OCI-LY1 (cell line): ENCODE results near the gene SCYL2.

Source experiments
- EZH2 ChIP-seq: fragments of 200-600 bp; sonication (generic), shearing (Covaris generic); IDR thresholded peaks from 2 replicates; pipeline ENCODE4 v1.8.0; 2017; ENCODE audit warnings: borderline replicate concordance, mixed run types, mild to moderate bottlenecking, antibody characterized with exemption, low read length, moderate library complexity, mixed read lengths
- TF ChIP-seq, protein P1 (sequence below): fragments of 200-600 bp; sonication (generic), shearing (Covaris generic); IDR thresholded peaks from 2 replicates; pipeline ENCODE4 v1.5.1; 2017; ENCODE audit warnings: mild to moderate bottlenecking, antibody characterized with exemption, low read length, moderate library complexity, mixed read lengths

DNA sequence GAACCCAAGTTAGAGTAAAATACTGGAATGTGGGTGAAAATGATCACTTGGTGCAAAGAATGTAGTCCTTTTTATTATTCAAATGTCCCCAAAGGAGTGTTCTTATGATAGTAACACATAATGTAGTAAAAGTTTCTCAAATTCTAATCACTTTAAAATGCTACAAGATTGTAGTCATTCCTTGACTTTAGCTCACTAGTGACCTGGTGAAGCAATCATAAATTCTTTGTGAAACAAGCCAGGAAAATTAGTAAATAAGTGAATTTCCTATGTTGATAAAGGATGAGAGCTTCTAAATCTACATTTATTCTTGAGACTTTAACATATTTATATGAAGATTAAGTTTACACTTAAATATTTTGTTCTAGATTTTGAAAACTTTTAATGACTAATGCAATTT is 59.2 kb downstream of the SCYL2 start:
- TF ChIP-seq, protein P1, sequence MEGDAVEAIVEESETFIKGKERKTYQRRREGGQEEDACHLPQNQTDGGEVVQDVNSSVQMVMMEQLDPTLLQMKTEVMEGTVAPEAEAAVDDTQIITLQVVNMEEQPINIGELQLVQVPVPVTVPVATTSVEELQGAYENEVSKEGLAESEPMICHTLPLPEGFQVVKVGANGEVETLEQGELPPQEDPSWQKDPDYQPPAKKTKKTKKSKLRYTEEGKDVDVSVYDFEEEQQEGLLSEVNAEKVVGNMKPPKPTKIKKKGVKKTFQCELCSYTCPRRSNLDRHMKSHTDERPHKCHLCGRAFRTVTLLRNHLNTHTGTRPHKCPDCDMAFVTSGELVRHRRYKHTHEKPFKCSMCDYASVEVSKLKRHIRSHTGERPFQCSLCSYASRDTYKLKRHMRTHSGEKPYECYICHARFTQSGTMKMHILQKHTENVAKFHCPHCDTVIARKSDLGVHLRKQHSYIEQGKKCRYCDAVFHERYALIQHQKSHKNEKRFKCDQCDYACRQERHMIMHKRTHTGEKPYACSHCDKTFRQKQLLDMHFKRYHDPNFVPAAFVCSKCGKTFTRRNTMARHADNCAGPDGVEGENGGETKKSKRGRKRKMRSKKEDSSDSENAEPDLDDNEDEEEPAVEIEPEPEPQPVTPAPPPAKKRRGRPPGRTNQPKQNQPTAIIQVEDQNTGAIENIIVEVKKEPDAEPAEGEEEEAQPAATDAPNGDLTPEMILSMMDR: no peak
- no peak for TF ChIP-seq EZH2
